Measurements from ENCODE around the gene ACIN1. TPM values are rescaled to one million over a fixed set of nuclear protein-coding genes. Genes with fewer than 3 reads are reported as not detected.

Gene ACIN1
- total and polyA plus RNA-seq, 2 of the 13 experiments (the other 11 are each of a cell fraction or from before 2014, with no cell fraction given) = 165 to 183 TPM

DNA sequence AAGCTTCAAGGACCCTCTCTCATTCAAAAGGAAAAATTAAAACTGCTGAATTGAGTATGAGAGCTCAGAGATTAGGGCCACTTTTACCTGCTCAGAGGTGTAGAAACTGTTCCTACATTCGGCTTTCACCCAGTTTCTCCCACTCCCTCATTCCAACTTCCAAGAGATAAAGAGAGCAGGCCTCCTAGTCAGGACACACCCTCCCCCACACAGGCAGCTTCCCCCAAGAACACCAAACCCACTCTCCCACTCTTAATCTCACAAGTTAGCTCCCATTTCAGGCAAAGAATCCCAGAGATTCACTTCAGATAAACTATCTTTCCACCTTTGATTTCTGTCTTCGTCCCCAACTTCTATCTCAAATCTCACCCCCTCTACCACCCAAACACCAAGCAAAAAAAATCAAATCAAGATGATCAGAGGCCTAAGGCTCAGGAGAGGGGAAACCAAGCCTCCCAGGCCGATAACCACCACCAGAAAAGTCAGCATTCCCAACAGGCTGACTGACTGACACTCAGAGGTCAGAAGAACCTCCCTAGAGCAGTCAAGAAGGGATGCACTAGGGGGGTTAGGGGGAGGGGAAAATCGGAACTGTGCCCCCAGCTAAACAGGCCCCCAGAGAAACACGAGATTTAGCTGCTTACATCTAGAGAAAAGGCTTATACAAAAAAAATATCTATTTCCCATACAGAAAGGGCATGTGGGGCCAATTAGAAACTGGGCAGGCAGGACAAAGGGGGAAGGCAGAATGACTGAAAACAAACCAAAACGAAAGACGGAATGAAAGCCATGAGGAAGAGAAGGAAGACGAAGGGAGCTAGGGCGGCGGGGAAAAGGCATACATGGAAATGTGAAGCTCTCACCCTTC is 24.4 kb downstream of the ACIN1 start (continued):
- TF ChIP-seq POLR2G (IDR thresholded peaks at IDR 0.05; ENCODE audit: low read depth, low read length) = 0 out of 2 replicates have a peak, but pooled peaks have one; percentile 0
- TF ChIP-seq ZNF619 (CRISPR knock-in tag; IDR thresholded peaks at IDR 0.05) = peak; percentile 30; the same call in 1 of the 2 replicates
- TF ChIP-seq, protein P1, sequence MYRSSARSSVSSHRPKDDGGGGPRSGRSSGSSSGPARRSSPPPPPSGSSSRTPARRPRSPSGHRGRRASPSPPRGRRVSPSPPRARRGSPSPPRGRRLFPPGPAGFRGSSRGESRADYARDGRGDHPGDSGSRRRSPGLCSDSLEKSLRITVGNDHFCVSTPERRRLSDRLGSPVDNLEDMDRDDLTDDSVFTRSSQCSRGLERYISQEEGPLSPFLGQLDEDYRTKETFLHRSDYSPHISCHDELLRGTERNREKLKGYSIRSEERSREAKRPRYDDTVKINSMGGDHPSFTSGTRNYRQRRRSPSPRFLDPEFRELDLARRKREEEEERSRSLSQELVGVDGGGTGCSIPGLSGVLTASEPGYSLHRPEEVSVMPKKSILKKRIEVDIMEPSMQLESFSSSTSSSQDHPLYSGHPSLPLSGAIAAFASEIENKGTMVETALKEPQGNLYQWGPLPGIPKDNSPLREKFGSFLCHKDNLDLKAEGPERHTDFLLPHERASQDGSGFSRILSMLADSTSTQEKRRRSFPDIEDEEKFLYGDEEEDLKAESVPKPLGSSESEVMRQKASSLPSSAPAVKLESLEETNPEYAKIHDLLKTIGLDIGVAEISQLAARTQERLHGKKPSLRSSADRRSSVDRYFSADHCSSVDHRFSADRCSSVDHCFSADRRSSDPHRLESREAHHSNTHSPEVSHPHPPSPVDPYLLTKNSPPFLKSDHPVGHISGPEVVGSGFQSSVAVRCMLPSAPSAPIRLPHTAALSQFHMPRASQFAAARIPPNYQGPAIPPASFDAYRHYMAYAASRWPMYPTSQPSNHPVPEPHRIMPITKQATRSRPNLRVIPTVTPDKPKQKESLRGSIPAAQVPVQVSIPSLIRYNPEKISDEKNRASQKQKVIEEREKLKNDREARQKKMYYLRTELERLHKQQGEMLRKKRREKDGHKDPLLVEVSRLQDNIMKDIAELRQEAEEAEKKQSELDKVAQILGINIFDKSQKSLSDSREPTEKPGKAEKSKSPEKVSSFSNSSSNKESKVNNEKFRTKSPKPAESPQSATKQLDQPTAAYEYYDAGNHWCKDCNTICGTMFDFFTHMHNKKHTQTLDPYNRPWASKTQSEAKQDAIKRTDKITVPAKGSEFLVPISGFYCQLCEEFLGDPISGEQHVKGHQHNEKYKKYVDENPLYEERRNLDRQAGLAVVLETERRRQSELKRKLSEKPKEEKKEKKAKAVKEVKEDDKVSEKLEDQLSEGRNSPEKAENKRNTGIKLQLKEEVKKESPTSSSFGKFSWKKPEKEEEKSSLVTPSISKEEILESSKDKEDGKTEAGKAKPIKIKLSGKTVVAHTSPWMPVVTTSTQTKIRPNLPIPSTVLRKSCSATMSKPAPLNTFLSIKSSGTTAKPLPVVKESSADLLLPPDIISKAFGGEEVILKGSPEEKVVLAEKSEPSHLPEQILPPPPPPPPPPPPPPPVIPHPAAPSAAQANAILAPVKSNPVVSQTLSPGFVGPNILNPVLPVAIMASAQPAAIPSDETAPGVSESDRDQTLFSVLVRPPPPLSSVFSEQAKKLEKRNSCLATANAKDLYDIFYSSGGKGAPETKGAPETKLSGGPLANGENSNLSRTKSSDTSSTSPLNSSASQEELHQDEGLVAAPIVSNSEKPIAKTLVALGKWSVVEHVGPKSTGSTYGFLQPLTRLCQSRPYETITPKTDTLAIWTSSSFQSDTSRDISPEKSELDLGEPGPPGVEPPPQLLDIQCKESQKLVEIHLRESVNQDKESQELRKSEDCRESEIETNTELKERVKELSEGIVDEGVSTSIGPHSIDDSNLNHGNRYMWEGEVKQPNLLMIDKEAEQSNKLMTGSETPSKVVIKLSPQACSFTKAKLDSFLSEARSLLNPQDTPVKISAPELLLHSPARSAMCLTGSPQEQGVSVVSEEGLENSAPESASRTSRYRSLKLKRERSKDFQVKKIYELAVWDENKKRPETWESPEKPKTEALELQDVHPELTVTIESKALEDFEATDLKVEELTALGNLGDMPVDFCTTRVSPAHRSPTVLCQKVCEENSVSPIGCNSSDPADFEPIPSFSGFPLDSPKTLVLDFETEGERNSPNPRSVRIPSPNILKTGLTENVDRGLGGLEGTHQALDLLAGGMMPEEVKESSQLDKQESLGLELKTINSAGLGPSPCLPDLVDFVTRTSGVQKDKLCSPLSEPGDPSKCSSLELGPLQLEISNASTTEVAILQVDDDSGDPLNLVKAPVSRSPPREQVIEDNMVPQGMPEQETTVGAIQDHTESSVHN (CRISPR knock-in tag; IDR thresholded peaks at IDR 0.05) = peak; percentile 79; the same call in 1 of the 2 replicates
- peak; percentile 55; the same call in 1 of the 2 replicates for TF ChIP-seq ZNF331 (CRISPR knock-in tag; IDR thresholded peaks at IDR 0.05)
- no peak for TF ChIP-seq ZNF841 (CRISPR knock-in tag; IDR thresholded peaks at IDR 0.05; ENCODE audit: borderline replicate concordance)
- TF ChIP-seq ZNF766 (CRISPR knock-in tag; IDR thresholded peaks at IDR 0.05; ENCODE audit: borderline replicate concordance) = no peak
- TF ChIP-seq IRF2 (CRISPR knock-in tag; IDR thresholded peaks at IDR 0.05) = 0 out of 2 replicates have a peak, but pooled peaks have one; percentile 5
- TF ChIP-seq TOPORS (CRISPR knock-in tag; IDR thresholded peaks at IDR 0.05) = 0 out of 2 replicates have a peak, but pooled peaks have one; percentile 7
- 0 out of 2 replicates have a peak, but pooled peaks have one; percentile 6 for TF ChIP-seq ZNF547 (CRISPR knock-in tag; IDR thresholded peaks at IDR 0.05)

All from HepG2 (cell line).